Measurements from ENCODE around the gene EFHC2. TPM values are rescaled to one million over a fixed set of nuclear protein-coding genes. Genes with fewer than 3 reads are reported as not detected.

The EFHC2 gene
- total RNA-seq, 1 donor from 2014 or later = 11.7 TPM

- Histone ChIP-seq H3K36me3 (no peaks in the 10 kb centered on the region), H3K4me3 (no peak overlapping the region), H3K27me3 (ENCODE audit: low read depth) (no peaks in the 10 kb centered on the region), H3K4me1 (no peaks in the 10 kb centered on the region), H3K9me3 (replicated peaks) (no peaks in the 10 kb centered on the region), H3K27ac (replicated peaks) (no peak overlapping the region)
- DNase-seq = no peak
- TF ChIP-seq CTCF (IDR thresholded peaks at IDR 0.05; ENCODE audit: borderline replicate concordance) = no peak
- intact Hi-C loops (cut with micrococcal nuclease) = no loop called here
Observed at GRCh38 chrX:44152852-44153251, 190.6 kb downstream of the EFHC2 start.

GRCh38 chrX:44147130-44147529 is 196.3 kb downstream of the EFHC2 start:
- Histone ChIP-seq H3K4me1 (no peaks in the 10 kb centered on the region), H3K27me3 (ENCODE audit: low read depth) (no peaks in the 10 kb centered on the region), H3K27ac (replicated peaks) (no peak overlapping the region), H3K4me3 (no peak overlapping the region), H3K36me3 (no peaks in the 10 kb centered on the region), H3K9me3 (replicated peaks) (no peaks in the 10 kb centered on the region)
- no peak for TF ChIP-seq CTCF (IDR thresholded peaks at IDR 0.05; ENCODE audit: borderline replicate concordance)
- DNase-seq = no peak
- intact Hi-C loops (cut with micrococcal nuclease) = no loop called here

- peaks cover 1% of the 10 kb centered on the region for H3K9me3 ChIP-seq (replicated peaks)
- TF ChIP-seq CTCF (IDR thresholded peaks at IDR 0.05; ENCODE audit: borderline replicate concordance) = no peak
- no peak for DNase-seq
- no peaks in the 10 kb centered on the region for H3K27me3 ChIP-seq (ENCODE audit: low read depth)
- intact Hi-C loops (cut with micrococcal nuclease) = no loop called here
- H3K27ac ChIP-seq (replicated peaks) = no peak overlapping the region
- no peaks in the 10 kb centered on the region for H3K36me3 ChIP-seq
- H3K4me1 ChIP-seq = no peaks in the 10 kb centered on the region
- H3K4me3 ChIP-seq = no peak overlapping the region
Observed at GRCh38 chrX:44144177-44144945, 199.1 kb downstream of the EFHC2 start.

GRCh38 chrX:44143061-44143602 is 200.3 kb downstream of the EFHC2 start:
- no peak for TF ChIP-seq CTCF (IDR thresholded peaks at IDR 0.05; ENCODE audit: borderline replicate concordance)
- no peak for DNase-seq
- Histone ChIP-seq H3K27ac (replicated peaks) (no peak overlapping the region), H3K9me3 (replicated peaks) (peaks cover 12% of the 10 kb centered on the region), H3K36me3 (no peaks in the 10 kb centered on the region), H3K4me3 (no peak overlapping the region), H3K27me3 (ENCODE audit: low read depth) (no peaks in the 10 kb centered on the region), H3K4me1 (no peaks in the 10 kb centered on the region)
- intact Hi-C loops (cut with micrococcal nuclease) = no loop called here

- Histone ChIP-seq H3K4me1 (no peaks in the 10 kb centered on the region), H3K36me3 (no peaks in the 10 kb centered on the region), H3K27ac (replicated peaks) (no peak overlapping the region), H3K9me3 (replicated peaks) (no peaks in the 10 kb centered on the region), H3K4me3 (no peak overlapping the region), H3K27me3 (ENCODE audit: low read depth) (no peaks in the 10 kb centered on the region)
- no peak for DNase-seq
- intact Hi-C loops (cut with micrococcal nuclease) = no loop called here
- TF ChIP-seq CTCF (IDR thresholded peaks at IDR 0.05; ENCODE audit: borderline replicate concordance) = no peak
Observed at GRCh38 chrX:44130189-44130588, 213.3 kb downstream of the EFHC2 start.
